Trophoblast cell (in vitro differentiated cells and primary cell): ENCODE data around the gene NUP88.

Source experiments
- DNase-seq, 2 donors: peaks; one replicate each; pipeline ENCODE4 v3.0.0-alpha.2; 2016
- H2AFZ ChIP-seq: 2 replicates; pipeline ENCODE4 v1.6.1; 2013; ENCODE audit warnings: low read length, moderate library complexity, mild to moderate bottlenecking; ENCODE audit not compliant: insufficient read depth, poor library complexity
- H2AK5ac ChIP-seq: 2 replicates; pipeline ENCODE4 v1.6.1; 2013; ENCODE audit warnings: mild to moderate bottlenecking, low read length
- H2BK120ac ChIP-seq: 2 replicates; pipeline ENCODE4 v1.6.1; 2013; ENCODE audit warnings: low read length, mild to moderate bottlenecking, moderate library complexity; ENCODE audit not compliant: insufficient read depth, poor library complexity
- H2BK12ac ChIP-seq: 2 replicates; pipeline ENCODE4 v1.6.1; 2013; ENCODE audit warnings: mild to moderate bottlenecking, low read length, moderate library complexity
- H2BK5ac ChIP-seq: 2 replicates; pipeline ENCODE4 v1.6.1; 2013; ENCODE audit warnings: low read length, low read depth, moderate library complexity, mild to moderate bottlenecking; ENCODE audit not compliant: poor library complexity
- H3K14ac ChIP-seq: 2 replicates; pipeline ENCODE4 v1.6.1; 2013; ENCODE audit warnings: mild to moderate bottlenecking, low read length
- H3K18ac ChIP-seq: 2 replicates; pipeline ENCODE4 v1.6.1; 2013; ENCODE audit warnings: mild to moderate bottlenecking, low read length
- H3K23ac ChIP-seq: 2 replicates; pipeline ENCODE4 v1.6.1; 2013; ENCODE audit warnings: low read length
- H3K27ac ChIP-seq: 2 replicates; pipeline ENCODE4 v1.5.1; 2013; ENCODE audit warnings: low read depth, mild to moderate bottlenecking, inconsistent platforms, low read length, moderate library complexity
- H3K27me3 ChIP-seq: 2 replicates; pipeline ENCODE4 v1.6.1; 2013; ENCODE audit warnings: inconsistent platforms, mild to moderate bottlenecking, low read length, moderate library complexity; ENCODE audit not compliant: insufficient read depth
- H3K36me3 ChIP-seq, 2 experiments: 1 replicate in 1 of 2; 2 replicates in 1 of 2; pipeline ENCODE4 v1.6.1; 2013; ENCODE audit warnings: low read length in 2 of 2, mild to moderate bottlenecking in 2 of 2, moderate library complexity in 1 of 2; ENCODE audit not compliant: insufficient read depth in 2 of 2, control insufficient read depth in 1 of 2
- H3K4ac ChIP-seq: 2 replicates; pipeline ENCODE4 v1.6.1; 2013; ENCODE audit warnings: low read depth, mild to moderate bottlenecking, low read length, moderate library complexity
- H3K4me1 ChIP-seq, 2 experiments: 1 replicate in 1 of 2; 2 replicates in 1 of 2; pipeline ENCODE4 v1.6.1; 2013; ENCODE audit warnings: low read length in 2 of 2, mild to moderate bottlenecking in 2 of 2, moderate library complexity in 1 of 2; ENCODE audit not compliant: insufficient read depth in 2 of 2, control insufficient read depth in 1 of 2
- H3K4me2 ChIP-seq: 2 replicates; pipeline ENCODE4 v1.6.1; 2013; ENCODE audit warnings: inconsistent platforms, mild to moderate bottlenecking, low read length, moderate library complexity
- H3K4me3 ChIP-seq: 2 replicates; pipeline ENCODE4 v1.5.1; 2013; ENCODE audit warnings: mild to moderate bottlenecking, low read depth, low read length, inconsistent platforms
- H3K79me1 ChIP-seq: one replicate; pipeline ENCODE4 v1.6.1; 2013; ENCODE audit warnings: low read length
- H3K79me2 ChIP-seq: 2 replicates; pipeline ENCODE4 v1.6.1; 2013; ENCODE audit warnings: low read length, mild to moderate bottlenecking; ENCODE audit not compliant: control insufficient read depth, insufficient read depth, poor library complexity
- H3K9ac ChIP-seq: 2 replicates; pipeline ENCODE4 v1.6.1; 2013; ENCODE audit warnings: mild to moderate bottlenecking, low read length
- H3K9me3 ChIP-seq: 2 replicates; pipeline ENCODE4 v1.6.1; 2013; ENCODE audit warnings: low read depth, mild to moderate bottlenecking, control low read depth, inconsistent platforms, low read length; ENCODE audit not compliant: insufficient read depth
- H4K12ac ChIP-seq: 2 replicates; pipeline ENCODE4 v1.6.1; 2013; ENCODE audit warnings: low read depth, mild to moderate bottlenecking, low read length, moderate library complexity
- H4K8ac ChIP-seq: 2 replicates; pipeline ENCODE4 v1.6.1; 2013; ENCODE audit warnings: low read depth, mild to moderate bottlenecking, low read length, moderate library complexity
- H4K91ac ChIP-seq: one replicate; pipeline ENCODE4 v1.6.1; 2013; ENCODE audit warnings: low read depth, mild to moderate bottlenecking, low read length, moderate library complexity
- WGBS: extraction: QIAGEN DNeasy Blood & Tissue Kit; methylation state at CpG from one replicate; pipeline ENCODE4 v1.1.7; 2013; ENCODE audit warnings: missing lambda C conversion rate; ENCODE audit not compliant: insufficient read length, insufficient coverage; ENCODE audit errors: extremely low coverage; 5-methylcytosine and 5-hydroxymethylcytosine counted together

Gene NUP88

GRCh38 chr17:5352681-5353289 lies 66.7 kb downstream of the NUP88 start:
- Histone ChIP-seq H3K18ac (no peak overlapping the region), H3K27ac (no peak overlapping the region), H2AK5ac (no peak overlapping the region), H4K12ac (no peak overlapping the region), H4K8ac (no peak overlapping the region), H3K79me1 (no peaks in the 10 kb centered on the region), H3K9me3 (no peaks in the 10 kb centered on the region), H3K9ac (no peak overlapping the region), H3K79me2 (no peaks in the 10 kb centered on the region), H4K91ac (no peak overlapping the region), H3K36me3 (peaks cover 10 to 23% of the 10 kb centered on the region in 2 experiments), H2BK12ac (no peak overlapping the region), H3K4ac (no peak overlapping the region), H2AFZ (no peak overlapping the region), H3K27me3 (no peaks in the 10 kb centered on the region), H3K4me1 (no peaks in the 10 kb centered on the region), H2BK120ac (no peak overlapping the region), H3K14ac (no peak overlapping the region), H2BK5ac (no peak overlapping the region), H3K23ac (no peak overlapping the region), H3K4me2 (no peak overlapping the region), H3K4me3 (no peak overlapping the region)
- no peak for DNase-seq
- no CpG with 5 or more reads among the region's 4 CpGs for WGBS

- Histone ChIP-seq H3K4me3 (no peak overlapping the region), H3K79me1 (no peaks in the 10 kb centered on the region), H3K79me2 (no peaks in the 10 kb centered on the region), H2AFZ (no peak overlapping the region), H3K23ac (no peak overlapping the region), H3K36me3 (peaks cover 10 to 12% of the 10 kb centered on the region in 2 experiments), H3K4ac (no peak overlapping the region), H2BK5ac (no peak overlapping the region), H3K9ac (no peak overlapping the region), H2BK12ac (no peak overlapping the region), H3K18ac (no peak overlapping the region), H3K4me1 (no peaks in the 10 kb centered on the region), H4K12ac (no peak overlapping the region), H4K91ac (no peak overlapping the region), H4K8ac (no peak overlapping the region), H3K4me2 (no peak overlapping the region), H3K14ac (no peak overlapping the region), H3K27ac (no peak overlapping the region), H2BK120ac (no peak overlapping the region), H3K27me3 (no peaks in the 10 kb centered on the region), H2AK5ac (no peak overlapping the region), H3K9me3 (no peaks in the 10 kb centered on the region)
- no CpG with 5 or more reads among the region's 9 CpGs for WGBS
- DNase-seq: no peak
Observed at GRCh38 chr17:5344914-5345313, 74.5 kb downstream of the NUP88 start.
